HEK293T (cell line): ENCODE results near the gene PDZK1IP1.

Source experiments
- CTCF ChIA-PET: fragments of 350-600 bp; formaldehyde crosslinking; extraction: SDS; loops from one replicate; lab custom pipeline; 2021; ENCODE audit warnings: antibody characterized with exemption, inconsistent platforms; lab: Yijun Ruan, JAX
- POLR2A ChIA-PET: fragments of 350-600 bp; formaldehyde crosslinking; extraction: SDS; loops from one replicate; lab custom pipeline; 2020; ENCODE audit warnings: antibody characterized with exemption, inconsistent platforms; lab: Yijun Ruan, JAX
- DNase-seq: peaks from one replicate; pipeline ENCODE4 v3.0.0; 2012; ENCODE audit warnings: mixed read lengths; ENCODE audit errors: extremely low spot score
- ARNT ChIP-seq: fragments of 450-650 bp; IDR thresholded peaks from 2 replicates; pipeline ENCODE4 v1.6.1; 2017; ENCODE audit warnings: mild to moderate bottlenecking
- BHLHE40 ChIP-seq: fragments of 450-650 bp; IDR thresholded peaks from 2 replicates; pipeline ENCODE4 v1.6.1; 2016; ENCODE audit warnings: mild to moderate bottlenecking, moderate library complexity, borderline replicate concordance
- ELF4 ChIP-seq: fragments of 450-650 bp; IDR thresholded peaks from 2 replicates; pipeline ENCODE4 v1.6.1; 2017; ENCODE audit warnings: antibody characterized with exemption
- FOXA1 ChIP-seq: fragments of 450-650 bp; IDR thresholded peaks from 2 replicates; pipeline ENCODE4 v1.6.1; 2016; ENCODE audit warnings: mild to moderate bottlenecking
- FOXK2 ChIP-seq: fragments of 450-650 bp; IDR thresholded peaks from 2 replicates; pipeline ENCODE4 v1.6.1; 2016; ENCODE audit warnings: mild to moderate bottlenecking
- FOXM1 ChIP-seq: fragments of 450-650 bp; IDR thresholded peaks from 2 replicates; pipeline ENCODE4 v1.6.1; 2017; ENCODE audit warnings: mild to moderate bottlenecking, borderline replicate concordance
- HDGF ChIP-seq: fragments of 450-650 bp; IDR thresholded peaks from 2 replicates; pipeline ENCODE4 v1.6.1; 2017; ENCODE audit warnings: antibody characterized with exemption, borderline replicate concordance
- L3MBTL2 ChIP-seq: fragments of 450-650 bp; conservative IDR thresholded peaks from 2 replicates; pipeline ENCODE4 v1.6.1; 2016; ENCODE audit warnings: mild to moderate bottlenecking
- LEF1 ChIP-seq: fragments of 450-650 bp; IDR thresholded peaks from 2 replicates; pipeline ENCODE4 v1.6.1; 2017; ENCODE audit warnings: mild to moderate bottlenecking, borderline replicate concordance
- NFRKB ChIP-seq: fragments of 450-650 bp; IDR thresholded peaks from 2 replicates; pipeline ENCODE4 v1.6.1; 2016; ENCODE audit warnings: mild to moderate bottlenecking, moderate library complexity
- SP1 ChIP-seq: fragments of 450-650 bp; IDR thresholded peaks from 2 replicates; pipeline ENCODE4 v1.6.1; 2017
- SUZ12 ChIP-seq: fragments of 450-650 bp; IDR thresholded peaks from 2 replicates; pipeline ENCODE4 v1.6.1; 2016; ENCODE audit warnings: mild to moderate bottlenecking
- TARDBP ChIP-seq: fragments of 450-650 bp; IDR thresholded peaks from 2 replicates; pipeline ENCODE4 v1.6.1; 2016
- ZNF384 ChIP-seq: fragments of 450-650 bp; IDR thresholded peaks from 2 replicates; pipeline ENCODE4 v1.6.1; 2016
- TF ChIP-seq, protein P1 (sequence below): fragments of 450-650 bp; IDR thresholded peaks from 2 replicates; pipeline ENCODE4 v1.6.1; 2016

PDZK1IP1 gene

DNA sequence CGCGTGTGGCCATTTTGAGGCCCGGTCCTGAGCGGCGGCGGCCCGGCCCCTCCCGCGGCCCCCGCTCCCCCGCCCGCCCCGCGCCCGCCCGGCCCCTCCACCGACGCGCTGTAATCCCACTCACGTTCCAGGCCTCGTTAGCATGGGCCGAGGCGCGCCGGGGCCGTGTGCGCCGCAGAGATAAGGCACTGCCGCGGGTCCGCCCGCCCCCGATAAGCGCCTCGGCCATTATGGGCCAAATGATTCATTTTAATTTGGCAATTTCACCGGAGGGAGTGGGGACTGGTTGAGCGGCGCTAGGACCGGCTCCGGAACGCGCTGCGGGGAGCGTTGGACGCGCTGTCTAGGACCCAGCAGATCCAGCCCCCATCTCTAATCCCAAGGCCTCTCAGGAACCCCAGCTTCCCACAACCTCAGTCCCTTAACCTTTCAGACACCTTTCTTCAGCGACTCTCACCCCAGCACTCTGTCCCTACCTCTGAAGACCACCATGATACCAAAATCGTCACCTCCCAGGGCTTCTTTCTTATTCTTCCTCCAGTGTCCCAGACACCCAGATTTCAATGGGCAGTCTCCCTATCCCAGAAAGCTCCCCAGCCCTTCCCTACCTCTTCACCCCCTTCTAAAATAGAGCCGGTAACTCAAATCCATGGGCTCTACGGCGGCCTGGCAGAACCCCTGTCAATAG, 42.5 kb upstream of the PDZK1IP1 start, which contains the start of gene TAL1:
Gene TAL1, minus strand, starts transcription at position 39 of the 688 bp plus-strand sequence. CDS start 6,337 bp downstream, outside the sequence.
- no peak for DNase-seq
- TF ChIP-seq, protein P1, sequence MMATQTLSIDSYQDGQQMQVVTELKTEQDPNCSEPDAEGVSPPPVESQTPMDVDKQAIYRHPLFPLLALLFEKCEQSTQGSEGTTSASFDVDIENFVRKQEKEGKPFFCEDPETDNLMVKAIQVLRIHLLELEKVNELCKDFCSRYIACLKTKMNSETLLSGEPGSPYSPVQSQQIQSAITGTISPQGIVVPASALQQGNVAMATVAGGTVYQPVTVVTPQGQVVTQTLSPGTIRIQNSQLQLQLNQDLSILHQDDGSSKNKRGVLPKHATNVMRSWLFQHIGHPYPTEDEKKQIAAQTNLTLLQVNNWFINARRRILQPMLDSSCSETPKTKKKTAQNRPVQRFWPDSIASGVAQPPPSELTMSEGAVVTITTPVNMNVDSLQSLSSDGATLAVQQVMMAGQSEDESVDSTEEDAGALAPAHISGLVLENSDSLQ, result no peak
- TF ChIP-seq ARNT (no peak), SUZ12 (no peak), FOXM1 (no peak), HDGF (no peak), SP1 (no peak)
- POLR2A ChIA-PET, result no interaction called here
- CTCF ChIA-PET, result no interaction called here

DNA sequence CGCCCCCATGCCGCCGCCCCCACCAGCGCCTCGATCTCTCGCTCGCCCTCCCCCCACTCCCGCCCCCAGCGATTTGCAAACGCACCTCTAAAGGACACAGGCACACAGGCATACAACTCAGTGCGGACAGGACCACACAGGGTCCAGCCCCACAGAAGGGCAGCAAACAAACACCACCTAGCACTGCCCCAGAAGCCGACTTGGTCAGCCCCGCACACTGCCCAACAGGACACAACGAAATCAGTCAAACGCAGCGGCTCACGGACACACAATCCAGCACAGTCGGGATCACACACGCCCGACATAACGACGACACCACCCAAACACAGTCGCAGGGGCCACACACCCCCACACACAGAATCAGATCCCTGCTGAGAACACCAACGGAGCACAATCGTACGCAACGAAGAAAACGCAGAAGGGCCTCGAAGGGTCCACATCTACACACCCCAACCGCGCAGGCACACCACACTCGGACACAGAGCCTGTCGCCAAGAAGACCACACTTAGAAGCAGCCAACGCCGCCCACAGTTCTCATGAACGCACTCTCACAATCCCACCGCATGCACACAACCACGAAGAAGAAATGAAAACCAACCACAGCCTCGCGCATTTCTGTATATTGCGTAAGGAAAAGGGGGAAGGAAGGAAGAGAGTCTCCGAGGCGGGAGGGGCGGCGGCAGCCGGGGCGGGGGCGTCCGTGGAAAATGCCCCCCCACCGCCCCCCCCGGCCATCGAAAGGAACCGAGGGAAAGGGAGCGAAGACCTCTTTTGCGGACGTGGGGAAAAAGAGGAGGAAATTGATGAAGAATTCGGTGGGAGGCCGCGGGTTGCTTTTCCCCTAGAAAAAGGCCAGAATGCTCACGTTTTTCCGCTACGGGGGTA, 41.7 kb upstream of the PDZK1IP1 start:
- CTCF ChIA-PET, result no interaction called here
- DNase-seq, result no peak
- POLR2A ChIA-PET, result no interaction called here
- no peak for TF ChIP-seq ELF4
- TF ChIP-seq FOXA1, result no peak
- TF ChIP-seq SUZ12, result no peak
- no peak for TF ChIP-seq LEF1
- TF ChIP-seq L3MBTL2, result no peak

DNA sequence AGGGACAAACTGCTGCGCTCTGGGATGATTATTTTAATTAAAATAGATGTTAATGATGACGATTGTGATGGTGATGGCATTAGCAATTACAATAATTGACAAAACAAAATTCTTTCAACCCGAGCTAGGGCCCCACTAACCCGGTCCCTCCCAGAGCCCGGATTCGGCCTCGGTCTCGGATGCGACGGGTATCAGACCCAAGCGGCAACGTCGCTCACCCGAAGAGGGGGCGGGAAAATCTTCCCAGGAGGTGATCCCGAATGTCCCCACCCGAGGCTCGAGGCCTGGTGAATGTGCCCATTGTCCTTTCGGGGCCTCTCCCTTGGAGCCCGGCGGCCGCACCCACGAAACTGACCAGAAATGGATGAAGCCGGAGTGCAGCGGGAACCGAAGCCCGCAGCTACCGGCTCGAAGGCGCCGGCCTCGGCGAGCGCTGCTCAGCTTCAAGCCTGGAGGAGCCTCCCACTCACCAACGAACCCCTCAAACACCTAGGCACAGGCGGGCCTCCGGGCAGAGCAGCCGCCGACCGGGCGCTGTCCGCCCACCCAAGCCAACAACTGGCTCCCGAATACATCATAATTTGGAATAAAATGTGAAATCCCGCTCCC, 41.0 kb upstream of the PDZK1IP1 start:
- DNase-seq, result no peak
- CTCF ChIA-PET, result no interaction called here
- POLR2A ChIA-PET, result no interaction called here
- TF ChIP-seq LEF1, result no peak
- no peak for TF ChIP-seq BHLHE40

DNA sequence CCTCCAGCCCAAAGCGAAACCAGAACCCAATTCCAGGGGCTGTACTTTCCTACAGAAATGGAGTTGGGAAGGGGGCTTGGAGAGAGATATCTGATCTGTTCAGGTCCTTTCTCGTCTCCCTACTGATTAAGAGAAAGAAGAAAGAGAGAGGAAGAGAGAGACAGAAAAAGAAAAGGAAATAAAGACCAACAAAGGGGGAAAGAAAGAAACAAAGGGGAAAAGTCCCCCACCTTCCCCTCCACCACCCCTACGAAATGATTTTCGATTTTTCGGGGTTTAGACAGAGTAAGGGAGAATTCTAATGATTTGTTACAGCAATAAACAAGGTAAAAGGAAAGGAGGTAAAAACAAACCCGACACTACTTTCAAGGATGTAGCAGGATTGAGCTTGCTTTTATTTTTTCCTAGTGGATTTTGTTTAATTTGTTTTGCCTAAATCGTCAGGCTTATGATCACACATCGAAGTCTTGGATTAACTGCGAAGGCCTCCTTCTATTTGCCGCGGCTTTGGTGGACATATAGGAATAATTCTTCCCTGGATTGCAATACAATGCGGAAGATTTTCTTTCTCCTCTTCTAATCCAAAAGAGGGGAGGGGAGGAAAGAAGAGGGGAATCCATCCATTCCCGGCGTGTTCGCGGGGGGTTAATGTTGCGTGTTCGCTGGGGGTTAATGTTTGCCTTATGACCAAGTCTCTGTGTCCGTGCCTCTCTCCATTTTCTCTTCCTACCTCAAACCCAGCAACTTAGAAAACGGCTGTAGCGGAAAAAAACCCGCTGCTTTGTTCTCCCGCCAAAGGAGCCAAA, 40.3 kb upstream of the PDZK1IP1 start:
- no peak for TF ChIP-seq FOXA1
- no peak for TF ChIP-seq FOXM1
- no peak for TF ChIP-seq NFRKB
- no peak for TF ChIP-seq LEF1
- TF ChIP-seq, protein P1, result no peak
- no peak for TF ChIP-seq ZNF384
- TF ChIP-seq SUZ12, result no peak
- TF ChIP-seq BHLHE40, result no peak
- ChIA-PET CTCF (no interaction called here), POLR2A (interaction anchor here (1.5 kb wide), 1 partner anchor 84 kb away, joined by 4 read pairs; the partner anchor contains the start of gene STIL)
- no peak for DNase-seq

DNA sequence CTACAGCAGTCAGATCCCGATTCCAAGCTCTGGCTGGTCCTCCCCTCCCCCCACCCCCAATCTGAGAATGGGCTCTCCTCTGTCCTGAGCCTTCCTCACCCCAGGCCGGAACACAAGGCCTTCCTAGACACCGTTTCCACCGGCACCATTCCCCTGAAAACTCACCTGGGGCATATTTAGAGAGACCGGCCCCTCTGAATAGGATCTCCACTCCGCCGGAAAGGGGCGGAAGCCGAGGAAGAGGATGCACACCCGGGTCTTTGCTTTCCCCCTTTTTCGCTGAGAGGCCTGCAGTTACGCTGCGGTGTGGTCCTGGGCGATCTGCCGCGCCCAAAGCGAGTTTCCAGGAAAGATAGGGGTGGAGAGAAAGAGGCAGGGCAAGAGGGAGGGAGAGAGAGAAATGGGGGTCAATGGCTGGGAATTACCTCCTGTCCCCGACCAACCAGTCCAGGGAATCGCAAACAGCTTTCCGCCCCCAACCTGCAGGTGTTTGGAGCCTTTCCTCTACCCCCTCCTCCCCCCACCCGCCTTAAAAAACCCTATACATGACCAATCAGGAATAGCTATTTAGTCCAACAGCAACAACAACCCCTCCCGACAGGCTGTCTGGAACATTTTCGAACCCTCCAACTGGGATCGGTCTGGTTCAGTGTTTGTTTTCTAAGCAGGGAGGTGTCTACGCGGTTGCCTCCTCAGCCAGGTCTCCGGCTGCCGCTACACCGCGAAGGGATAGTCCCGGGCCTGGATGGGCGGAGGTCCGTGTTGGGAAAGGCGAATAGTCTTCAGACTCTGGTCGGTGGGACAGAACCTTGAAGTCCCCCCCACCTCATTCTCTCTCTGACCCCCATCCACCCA, 39.4 kb upstream of the PDZK1IP1 start:
- no peak for DNase-seq
- CTCF ChIA-PET, result no interaction called here
- POLR2A ChIA-PET, result interaction anchor here (1.5 kb wide), 1 partner anchor 85 kb away, joined by 4 read pairs; the partner anchor contains the start of gene STIL
- TF ChIP-seq SP1, result no peak
- no peak for TF ChIP-seq HDGF
- TF ChIP-seq FOXA1, result no peak
- no peak for TF ChIP-seq TARDBP
- TF ChIP-seq BHLHE40, result no peak
- TF ChIP-seq FOXK2, result no peak

DNA sequence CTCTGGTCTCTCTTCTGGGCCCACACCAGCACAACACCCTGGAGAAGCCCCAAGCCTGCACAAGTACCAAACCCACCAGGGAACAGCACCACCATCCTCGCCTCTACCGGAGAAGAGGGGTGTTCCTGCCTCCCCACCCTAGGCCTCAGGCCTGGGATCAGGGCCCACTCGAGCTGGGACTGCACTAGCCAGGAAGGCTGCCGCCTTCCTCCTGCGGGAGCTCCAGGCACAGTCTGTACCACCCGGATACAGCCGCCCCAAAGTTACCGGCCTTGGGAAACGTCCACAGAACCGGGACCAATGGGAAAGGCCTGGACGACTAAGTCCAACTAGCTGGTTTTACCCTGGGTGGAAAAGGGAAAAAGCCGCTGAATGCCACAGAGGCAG, 38.8 kb upstream of the PDZK1IP1 start:
- ChIA-PET CTCF (no interaction called here), POLR2A (interaction anchor here (1.5 kb wide), 1 partner anchor 85 kb away, joined by 4 read pairs; the partner anchor contains the start of gene STIL)
- no peak for TF ChIP-seq FOXM1
- TF ChIP-seq, protein P1, result no peak
- TF ChIP-seq ZNF384, result no peak
- no peak for TF ChIP-seq L3MBTL2
- TF ChIP-seq FOXA1, result no peak
- TF ChIP-seq TARDBP, result no peak
- no peak for TF ChIP-seq ELF4
- DNase-seq, result no peak
